Left lung (tissue), 10 donors: Measurements from ENCODE around the gene PKNOX2. TPM values are rescaled to one million over a fixed set of nuclear protein-coding genes. Genes with fewer than 3 reads are reported as not detected.

Experiments
- ATAC-seq: fragments of 200-7000 bp; cut with Tn5 transposase; one replicate; pipeline ENCODE4 v1.9.1; 2020; ENCODE audit warnings: moderate library complexity
- DNase-seq, 4 donors: peaks; one replicate each; pipeline ENCODE4 v3.0.0-alpha.2; 2013 to 2020
- H3K27ac ChIP-seq, 2 donors: fragments of 200-600 bp; sonication (generic) in 1 of 2; one replicate each; pipeline versions ENCODE4 v1.5.0 to v1.8.0; 2020 to 2021
- H3K27me3 ChIP-seq, 2 donors: fragments of 200-600 bp; sonication (generic) in 1 of 2; one replicate each; pipeline versions ENCODE4 v1.5.0 to v1.8.0; 2020 to 2021
- H3K36me3 ChIP-seq, 2 donors: fragments of 200-600 bp; sonication (generic) in 1 of 2; one replicate each; pipeline versions ENCODE4 v1.5.0 to v1.8.0; 2020 to 2021
- H3K4me1 ChIP-seq, 2 donors: fragments of 200-600 bp; one replicate each; pipeline ENCODE4 v1.8.0; 2021
- H3K4me3 ChIP-seq, 2 donors: fragments of 200-600 bp; sonication (generic) in 1 of 2; one replicate each; pipeline versions ENCODE4 v1.5.0 to v1.8.0; 2020 to 2021; ENCODE audit warnings: mild to moderate bottlenecking in 1 of 2
- H3K9me3 ChIP-seq, 2 donors: fragments of 200-600 bp; sonication (generic) in 1 of 2; one replicate each; pipeline versions ENCODE4 v1.5.0 to v1.8.0; 2020 to 2021
- CTCF ChIP-seq, 2 donors: fragments of 200-600 bp; sonication (generic) in 1 of 2; IDR thresholded peaks; one replicate each; pipeline versions ENCODE4 v1.5.0 to v1.8.0; 2021; ENCODE audit warnings: antibody characterized with exemption in 2 of 2
- intact Hi-C, 2 donors: fragments of 100-400 bp; cut with DNase I; formaldehyde crosslinking; loops; one replicate each; pipeline versions ENCODE4 v1.11.2 to v1.14.2; 2022
- polyA plus RNA-seq, 6 donors: library from polyadenylated mRNA; unstranded; fragments of 120-200 nt; gene quantifications; one replicate each; pipeline ENCODE4 v1.2.1, GENCODE V29; 2013; ENCODE audit not compliant: insufficient read length in 6 of 6
- total RNA-seq, 2 donors: library from RNA; stranded (reverse); fragmentation: NEBNext Ultra II Directional; extraction: Animal tissue kit (Norgen Biotek cat#: 25700); gene quantifications; one replicate each; pipeline ENCODE4 v1.2.1, GENCODE V29; 2021
- donor health status: DM: no; HTN: yes; CAD: no.
- donor health status: DM: no; HTN: no; CAD: no.

PKNOX2 gene
- total and polyA plus RNA-seq, 8 donors = 6.7 to 18.9 (median 16.7) TPM

GRCh38 chr11:125253795-125254525 is 89.4 kb downstream of the PKNOX2 start:
- no peak for ATAC-seq

GRCh38 chr11:125256541-125257189 is 92.1 kb downstream of the PKNOX2 start:
- no peaks in the 10 kb centered on the region for H3K4me1 ChIP-seq
- H3K9me3 ChIP-seq = no peaks in the 10 kb centered on the region

More at GRCh38 chr11:125253795-125254525, 89.4 kb downstream of the PKNOX2 start:
- H3K4me3 ChIP-seq = no peak overlapping the region
- H3K4me1 ChIP-seq = no peaks in the 10 kb centered on the region
- H3K27ac ChIP-seq = no peak overlapping the region
- H3K36me3 ChIP-seq = no peaks in the 10 kb centered on the region
- intact Hi-C loops = no loop called here
- DNase-seq = peak in 1 of 4 donors; percentile 50
- no peaks in the 10 kb centered on the region for H3K27me3 ChIP-seq
- no peak for TF ChIP-seq CTCF (IDR thresholded peaks at IDR 0.05)
- no peaks in the 10 kb centered on the region for H3K9me3 ChIP-seq

GRCh38 chr11:125257190-125257579 is 92.6 kb downstream of the PKNOX2 start:
- no peak for TF ChIP-seq CTCF (IDR thresholded peaks at IDR 0.05)
- Histone ChIP-seq H3K4me3 (no peak overlapping the region), H3K27me3 (peaks cover 0 to 13% of the 10 kb centered on the region in 2 donors), H3K9me3 (no peaks in the 10 kb centered on the region), H3K4me1 (no peaks in the 10 kb centered on the region), H3K27ac (peak overlapping the region in 1 of 2 donors; percentile 18), H3K36me3 (no peaks in the 10 kb centered on the region)
- intact Hi-C loops = no loop called here
- ATAC-seq (no peak), DNase-seq (no peak)

More at GRCh38 chr11:125256541-125257189, 92.1 kb downstream of the PKNOX2 start:
- Histone ChIP-seq H3K27ac (peak overlapping the region in 1 of 2 donors; percentile 18), H3K4me3 (no peak overlapping the region), H3K27me3 (peaks cover 0 to 8% of the 10 kb centered on the region in 2 donors), H3K36me3 (no peaks in the 10 kb centered on the region)
- TF ChIP-seq CTCF (IDR thresholded peaks at IDR 0.05) = no peak
- no peak for ATAC-seq
- DNase-seq = peak in 1 of 4 donors; percentile 55
- intact Hi-C loops = no loop called here

GRCh38 chr11:125257751-125258150 is 93.2 kb downstream of the PKNOX2 start:
- Histone ChIP-seq H3K4me1 (no peaks in the 10 kb centered on the region), H3K4me3 (no peak overlapping the region), H3K27me3 (peaks cover 0 to 19% of the 10 kb centered on the region in 2 donors), H3K36me3 (no peaks in the 10 kb centered on the region), H3K9me3 (no peaks in the 10 kb centered on the region), H3K27ac (no peak overlapping the region)
- DNase-seq = no peak
- intact Hi-C loops = no loop called here
- no peak for TF ChIP-seq CTCF (IDR thresholded peaks at IDR 0.05)
- no peak for ATAC-seq

GRCh38 chr11:125258291-125259032 is 93.9 kb downstream of the PKNOX2 start:
- no peaks in the 10 kb centered on the region for H3K36me3 ChIP-seq
- H3K27me3 ChIP-seq = peaks cover 0 to 26% of the 10 kb centered on the region in 2 donors
- DNase-seq = no peak
- intact Hi-C loops = no loop called here
- no peaks in the 10 kb centered on the region for H3K4me1 ChIP-seq
- no peak overlapping the region for H3K4me3 ChIP-seq
- no peak overlapping the region for H3K27ac ChIP-seq
- ATAC-seq = no peak
- no peaks in the 10 kb centered on the region for H3K9me3 ChIP-seq
- TF ChIP-seq CTCF (IDR thresholded peaks at IDR 0.05) = no peak
